Gastroesophageal sphincter (tissue), 3 donors: ENCODE measurements around the gene PRKN.

Experiments
- CTCF ChIP-seq, 4 experiments: fragments of 200-600 bp in 2 of 4; fragments of 450-650 bp in 2 of 4; sonication (generic) in 1 of 4; IDR thresholded peaks; one replicate each; pipeline ENCODE4 v1.5.1; 2017 to 2019; ENCODE audit warnings: antibody characterized with exemption in 4 of 4, mild to moderate bottlenecking in 2 of 4, moderate library complexity in 2 of 4
- POLR2AphosphoS5 ChIP-seq: sonication (generic); formaldehyde crosslinking; IDR thresholded peaks from one replicate; pipeline ENCODE4 v1.6.1; 2017; ENCODE audit warnings: antibody characterized with exemption

DNA sequence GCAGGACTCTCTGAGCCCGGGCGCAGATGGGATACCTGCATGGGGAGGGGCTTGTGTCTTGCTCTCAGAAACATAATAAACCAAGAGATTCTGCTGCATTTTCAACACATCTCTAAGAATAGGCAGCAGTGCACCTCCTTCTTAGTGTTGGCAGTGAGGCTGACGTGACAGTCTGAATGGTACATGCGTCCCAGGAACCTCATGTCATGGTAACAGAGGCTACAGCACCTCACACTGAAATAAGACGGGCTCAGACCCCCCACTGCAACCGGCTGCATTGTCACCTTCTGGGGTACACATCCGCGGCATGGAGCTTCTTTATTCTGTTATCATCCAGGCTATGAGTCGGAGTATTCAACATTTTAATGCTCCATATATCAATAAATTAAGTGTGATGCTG, 1056.4 kb downstream of the PRKN start:
- no peak for TF ChIP-seq CTCF (IDR thresholded peaks at IDR 0.05)
- TF ChIP-seq POLR2AphosphoS5, result no peak
